Ramos (cell line): ENCODE results near the gene SFRP2.

Experiments used
- in situ Hi-C: fragments of 300-500 bp; cut with MboI; formaldehyde crosslinking; loops from one replicate; pipeline ENCODE4 v1.14.3; 2022; ENCODE audit warnings: low sequenced_read_pairs; ENCODE audit not compliant: unreplicated experiment

The SFRP2 gene

GRCh38 chr4:153778383-153778782 is 10.5 kb downstream of the SFRP2 start:
- in situ Hi-C loops, result no loop called here

GRCh38 chr4:153777421-153777820 is 11.5 kb downstream of the SFRP2 start:
- in situ Hi-C loops, result no loop called here

GRCh38 chr4:153776601-153777000 is 12.3 kb downstream of the SFRP2 start:
- in situ Hi-C loops, result no loop called here

GRCh38 chr4:153773236-153773690 is 15.6 kb downstream of the SFRP2 start:
- in situ Hi-C loops, result no loop called here

- in situ Hi-C loops, result no loop called here
Measured at GRCh38 chr4:153771046-153771445, 17.8 kb downstream of the SFRP2 start.

- in situ Hi-C loops, result no loop called here
Measured at GRCh38 chr4:153766758-153767157, 22.1 kb downstream of the SFRP2 start.

DNA sequence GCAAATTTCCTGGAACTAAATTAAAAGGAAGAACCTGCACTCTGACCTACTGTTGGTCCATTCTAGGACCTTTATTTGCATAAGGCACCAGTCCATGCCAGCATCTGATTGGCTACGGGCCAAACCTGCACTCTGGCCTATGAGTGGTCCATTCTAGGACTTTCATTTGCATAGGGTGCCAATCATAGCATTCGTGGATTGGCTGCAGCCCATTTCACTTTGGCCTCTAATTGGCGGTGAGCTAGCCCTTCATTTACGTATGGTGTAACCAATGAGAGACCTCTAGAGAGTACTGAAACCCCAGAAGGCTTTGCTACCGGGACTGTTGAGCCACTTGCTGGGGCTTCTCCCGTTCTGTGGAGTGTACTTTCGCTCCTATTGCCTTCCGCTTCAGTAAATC is 23.0 kb downstream of the SFRP2 start:
- in situ Hi-C loops, result no loop called here

- in situ Hi-C loops, result no loop called here
Measured at GRCh38 chr4:153764601-153765368, 24.1 kb downstream of the SFRP2 start.

DNA sequence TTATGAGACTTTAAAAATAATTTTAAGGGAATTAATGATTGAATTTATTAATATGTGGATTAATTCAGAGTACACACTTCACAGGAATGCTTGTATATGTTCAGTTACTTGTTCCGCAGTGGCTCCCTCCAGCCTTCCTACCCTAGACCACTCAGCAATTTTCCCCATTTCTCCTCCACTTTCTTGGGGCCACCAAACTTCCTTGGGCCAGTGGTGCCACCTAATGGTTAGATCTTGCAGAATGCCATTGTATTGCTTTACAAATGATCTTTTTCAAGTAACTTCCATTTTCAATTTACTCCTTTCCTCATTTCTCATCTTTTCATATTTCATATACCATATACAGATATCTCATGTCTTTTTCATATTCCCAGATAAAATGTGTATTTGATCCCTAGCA is 25.5 kb downstream of the SFRP2 start:
- in situ Hi-C loops, result no loop called here

- in situ Hi-C loops, result no loop called here
Measured at GRCh38 chr4:153759407-153760316, 29.2 kb downstream of the SFRP2 start, which contains the start of gene RNF175. TSS of gene RNF175 (minus strand) at chr4:153760024. CDS start at chr4:153759862, 162 bp downstream.

- in situ Hi-C loops, result no loop called here
Measured at GRCh38 chr4:153758688-153759406, 30.0 kb downstream of the SFRP2 start.

DNA sequence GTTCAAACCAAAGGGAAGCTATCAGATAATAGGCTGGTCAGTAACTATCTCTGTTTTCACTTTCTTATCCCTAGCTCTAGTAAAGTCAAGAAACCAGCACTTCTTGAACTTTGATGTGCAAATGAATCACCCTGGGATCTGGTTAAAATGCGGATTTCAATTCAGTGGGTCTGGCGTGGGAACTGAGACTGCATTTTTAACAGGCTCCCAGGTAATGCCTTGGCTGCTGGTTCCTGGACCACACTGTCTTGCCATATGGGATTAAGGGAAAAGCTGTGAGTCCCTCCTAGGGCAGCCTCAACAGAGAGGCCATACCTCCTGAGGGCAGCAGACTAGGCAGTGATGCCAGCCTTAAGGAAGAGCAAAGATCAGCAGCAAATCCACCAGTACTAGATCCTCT is 30.7 kb downstream of the SFRP2 start:
- in situ Hi-C loops, result no loop called here

- in situ Hi-C loops, result no loop called here
Measured at GRCh38 chr4:153757407-153757806, 31.5 kb downstream of the SFRP2 start.

GRCh38 chr4:153755186-153755585 is 33.7 kb downstream of the SFRP2 start:
- in situ Hi-C loops, result no loop called here

DNA sequence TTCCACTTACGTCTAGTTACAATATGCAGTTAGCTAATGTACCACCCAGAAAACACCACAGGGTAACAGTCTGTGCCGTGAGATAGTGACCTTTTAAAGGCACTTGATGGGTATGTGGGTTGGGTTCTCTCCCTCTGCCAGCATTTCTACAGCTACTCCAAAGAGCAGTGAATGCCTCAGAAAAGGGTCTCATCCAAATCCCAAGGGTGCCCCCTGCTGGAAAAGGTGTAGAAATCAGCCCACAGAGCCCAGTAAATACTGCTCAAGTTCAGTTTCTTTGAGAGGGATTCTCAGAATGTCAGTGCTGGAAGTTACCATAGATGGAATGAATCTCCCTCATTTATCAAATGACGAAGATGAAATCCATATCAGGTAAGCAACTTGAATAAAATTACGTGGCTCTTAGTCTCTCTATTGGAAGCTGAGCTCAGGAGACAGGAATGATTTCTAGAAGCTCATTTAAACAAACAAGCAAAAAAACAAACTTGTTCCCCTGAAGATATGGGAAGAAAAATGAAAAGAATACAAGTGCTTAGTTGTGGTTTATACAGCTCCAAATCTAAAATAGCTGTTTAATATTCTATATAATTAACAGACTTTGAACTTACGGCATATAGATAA is 38.6 kb downstream of the SFRP2 start:
- in situ Hi-C loops, result no loop called here

DNA sequence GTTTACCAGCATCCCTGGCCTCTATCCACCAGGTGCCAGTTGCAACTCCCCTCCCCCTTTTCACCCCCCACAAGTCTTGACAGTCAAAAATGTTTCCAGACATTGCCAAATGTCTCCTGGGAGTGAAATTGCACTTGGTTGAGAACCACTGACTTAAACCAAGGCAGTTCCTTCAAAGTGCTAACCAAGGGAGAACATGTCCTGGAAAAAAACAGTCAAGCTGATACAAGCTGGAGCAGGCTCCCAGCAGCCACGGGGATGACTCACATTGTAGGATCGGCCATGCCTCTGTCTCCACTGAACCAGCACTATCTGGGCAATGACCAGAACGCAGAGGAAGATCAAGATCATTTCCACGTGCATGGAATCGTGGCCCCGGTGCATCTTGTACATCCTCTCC is 40.5 kb downstream of the SFRP2 start:
- in situ Hi-C loops, result no loop called here

- in situ Hi-C loops, result no loop called here
Measured at GRCh38 chr4:153747406-153747955, 41.4 kb downstream of the SFRP2 start.

DNA sequence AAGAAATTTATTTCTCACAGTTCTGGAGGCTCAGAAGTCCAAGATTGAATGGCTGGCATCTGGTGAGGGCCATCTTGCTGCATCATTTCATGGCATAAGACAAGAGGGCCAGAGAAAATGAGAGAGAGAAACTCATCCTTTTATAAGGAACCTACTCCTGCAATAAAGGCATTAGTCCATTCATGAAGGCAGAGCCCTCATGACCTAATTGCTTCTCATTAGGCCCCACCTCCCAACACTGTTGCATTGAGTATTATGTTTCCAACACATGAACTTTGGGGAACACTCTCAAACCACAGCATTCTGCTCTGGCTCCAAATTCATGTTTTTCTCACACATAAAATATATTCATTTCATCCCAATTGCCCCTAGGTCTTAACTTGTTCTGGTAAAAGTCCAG is 43.2 kb downstream of the SFRP2 start:
- in situ Hi-C loops, result no loop called here

- in situ Hi-C loops, result no loop called here
Measured at GRCh38 chr4:153741541-153741940, 47.3 kb downstream of the SFRP2 start.
